HG03460 (cell line): ENCODE measurements around the gene KLF7.

Source experiments
- ATAC-seq: cut with Tn5 transposase; IDR thresholded peaks from one replicate; pipeline ENCODE4 v1.9.1; 2021; ENCODE audit not compliant: unreplicated experiment

The KLF7 gene

GRCh38 chr2:207035875-207036274, 129.9 kb downstream of the KLF7 start:
- no peak for ATAC-seq

GRCh38 chr2:207032490-207032889, 133.3 kb downstream of the KLF7 start:
- no peak for ATAC-seq
